ENCODE measurements around the gene ADAMTS18. TPM values are rescaled to one million over a fixed set of nuclear protein-coding genes. Genes with fewer than 3 reads are reported as not detected.
A peak's percentile ranks its signal among the peaks of the same experiment; 100 is the strongest.

The ADAMTS18 gene
- total RNA-seq, 1 experiment from 2014 or later = not detected

GRCh38 chr16:77393955-77394354, 40.9 kb downstream of the ADAMTS18 start:
- no peak for DNase-seq (ENCODE audit: low spot score)

GRCh38 chr16:77387815-77388209, 47.0 kb downstream of the ADAMTS18 start:
- no peak for DNase-seq (ENCODE audit: low spot score)

GRCh38 chr16:77386831-77387814, 47.7 kb downstream of the ADAMTS18 start:
- DNase-seq (ENCODE audit: low spot score) = no peak

- DNase-seq (ENCODE audit: low spot score) = no peak
These were observed 49.4 kb downstream of the ADAMTS18 start for GRCh38 chr16:77385481-77385880.

- no peak for DNase-seq (ENCODE audit: low spot score)
These were observed 51.1 kb downstream of the ADAMTS18 start for GRCh38 chr16:77383606-77384187.

GRCh38 chr16:77376358-77376757, 58.5 kb downstream of the ADAMTS18 start:
- DNase-seq (ENCODE audit: low spot score) = no peak

GRCh38 chr16:77375396-77375795, 59.4 kb downstream of the ADAMTS18 start:
- no peak for DNase-seq (ENCODE audit: low spot score)

- peak; percentile 41 for DNase-seq (ENCODE audit: low spot score)
These were observed 60.5 kb downstream of the ADAMTS18 start for GRCh38 chr16:77374384-77374783.

GRCh38 chr16:77373726-77374125, 61.1 kb downstream of the ADAMTS18 start:
- DNase-seq (ENCODE audit: low spot score) = no peak

- no peak for DNase-seq (ENCODE audit: low spot score)
These were observed 70.1 kb downstream of the ADAMTS18 start for GRCh38 chr16:77364770-77365169.

- DNase-seq (ENCODE audit: low spot score) = peak; percentile 35
These were observed 75.8 kb downstream of the ADAMTS18 start for GRCh38 chr16:77359065-77359502.

GRCh38 chr16:77353587-77354263, 81.1 kb downstream of the ADAMTS18 start:
- DNase-seq (ENCODE audit: low spot score) = no peak

GRCh38 chr16:77344341-77344740, 90.5 kb downstream of the ADAMTS18 start:
- no peak for DNase-seq (ENCODE audit: low spot score)

- DNase-seq (ENCODE audit: low spot score) = no peak
These were observed 98.2 kb downstream of the ADAMTS18 start for GRCh38 chr16:77336637-77337036.

- no peak for DNase-seq (ENCODE audit: low spot score)
These were observed 99.1 kb downstream of the ADAMTS18 start for GRCh38 chr16:77335652-77336234.

GRCh38 chr16:77332792-77333191, 102.0 kb downstream of the ADAMTS18 start:
- no peak for DNase-seq (ENCODE audit: low spot score)

- DNase-seq (ENCODE audit: low spot score) = no peak
These were observed 102.8 kb downstream of the ADAMTS18 start for GRCh38 chr16:77331802-77332586.

- no peak for DNase-seq (ENCODE audit: low spot score)
These were observed 103.8 kb downstream of the ADAMTS18 start for GRCh38 chr16:77331043-77331442.

- no peak for DNase-seq (ENCODE audit: low spot score)
These were observed 104.3 kb downstream of the ADAMTS18 start for GRCh38 chr16:77330332-77331042.

GRCh38 chr16:77328768-77329167, 106.1 kb downstream of the ADAMTS18 start:
- DNase-seq (ENCODE audit: low spot score) = no peak

All from HT-29 (cell line).